HEK293 (cell line): ENCODE measurements around the gene THRSP.

Experiments
- CTCF ChIA-PET: fragments of 350-600 bp; formaldehyde crosslinking; extraction: SDS; loops from one replicate; lab custom pipeline; 2021; ENCODE audit warnings: antibody characterized with exemption; lab: Yijun Ruan, JAX
- POLR2A ChIA-PET: fragments of 300-600 bp; formaldehyde crosslinking; extraction: SDS; loops from one replicate; lab custom pipeline; 2020; ENCODE audit warnings: antibody characterized with exemption, inconsistent platforms; lab: Yijun Ruan, JAX
- H3K27ac ChIP-seq: fragments of 200-500 bp; sonication (Bioruptor generic); 2 replicates; pipeline ENCODE4 v1.5.1; 2014; ENCODE audit warnings: low read depth, low read length, control low read depth, inconsistent platforms; ENCODE audit errors: extremely low read depth
- H3K36me3 ChIP-seq, 2 experiments: fragments of 200-500 bp in 1 of 2; sonication (Bioruptor generic) in 1 of 2; 1 replicate in 1 of 2; 2 replicates in 1 of 2; pipeline ENCODE4 v1.5.1; 2014 to 2017; ENCODE audit warnings: inconsistent platforms in 2 of 2, low read length in 2 of 2; ENCODE audit not compliant: control insufficient read depth in 2 of 2, insufficient read depth in 1 of 2
- H3K4me1 ChIP-seq: fragments of 200-500 bp; sonication (Bioruptor generic); 2 replicates; pipeline ENCODE4 v1.5.1; 2014; ENCODE audit warnings: mild to moderate bottlenecking, low read length, inconsistent platforms; ENCODE audit not compliant: control insufficient read depth, insufficient read depth
- H3K4me3 ChIP-seq: 2 replicates; pipeline ENCODE4 v1.5.1; 2011; ENCODE audit warnings: low read depth, mild to moderate bottlenecking, control low read depth, low read length, moderate library complexity
- H3K9me3 ChIP-seq: fragments of 200-500 bp; sonication (Bioruptor generic); 2 replicates; pipeline ENCODE4 v1.5.1; 2014; ENCODE audit warnings: low read depth, low read length, inconsistent platforms; ENCODE audit not compliant: control insufficient read depth, insufficient read depth
- FEZF1 ChIP-seq: fragments of 450-650 bp; formaldehyde crosslinking; IDR thresholded peaks from 2 replicates; pipeline ENCODE4 v1.5.1; 2016; ENCODE audit warnings: missing biosample characterization, missing genetic modification characterization
- GLI2 ChIP-seq: fragments of 450-650 bp; formaldehyde crosslinking; IDR thresholded peaks from 2 replicates; pipeline ENCODE4; 2017; ENCODE audit warnings: missing biosample characterization, missing genetic modification characterization, low read depth, borderline replicate concordance
- GLI4 ChIP-seq: fragments of 450-650 bp; formaldehyde crosslinking; IDR thresholded peaks from 2 replicates; pipeline ENCODE4 v1.5.1; 2016; ENCODE audit warnings: missing biosample characterization, missing genetic modification characterization
- GLIS1 ChIP-seq: fragments of 450-650 bp; formaldehyde crosslinking; IDR thresholded peaks from 2 replicates; pipeline ENCODE4 v1.5.1; 2016; ENCODE audit warnings: missing biosample characterization, missing genetic modification characterization
- KLF16 ChIP-seq: fragments of 450-650 bp; formaldehyde crosslinking; IDR thresholded peaks from 2 replicates; pipeline ENCODE4 v1.5.1; 2017; ENCODE audit warnings: missing biosample characterization, missing genetic modification characterization
- PRDM2 ChIP-seq: fragments of 450-650 bp; formaldehyde crosslinking; IDR thresholded peaks from 2 replicates; pipeline ENCODE4 v1.5.1; 2016; ENCODE audit warnings: missing biosample characterization, missing genetic modification characterization, borderline replicate concordance
- SETDB1 ChIP-seq: IDR thresholded peaks from one replicate; pipeline ENCODE4 v1.6.1; 2017; ENCODE audit warnings: mild to moderate bottlenecking, low read length, moderate library complexity, mixed read lengths; ENCODE audit not compliant: insufficient read length
- SP7 ChIP-seq: fragments of 450-650 bp; formaldehyde crosslinking; IDR thresholded peaks from 2 replicates; pipeline ENCODE4 v1.5.1; 2016; ENCODE audit warnings: missing biosample characterization, missing genetic modification characterization
- ZEB2 ChIP-seq: fragments of 450-650 bp; formaldehyde crosslinking; IDR thresholded peaks from 2 replicates; pipeline ENCODE4 v1.5.1; 2016; ENCODE audit warnings: missing biosample characterization, missing genetic modification characterization
- ZNF10 ChIP-seq: fragments of 450-650 bp; formaldehyde crosslinking; IDR thresholded peaks from 2 replicates; pipeline ENCODE4 v1.5.1; 2017; ENCODE audit warnings: missing biosample characterization, missing genetic modification characterization
- ZNF132 ChIP-seq: fragments of 450-650 bp; formaldehyde crosslinking; IDR thresholded peaks from 2 replicates; pipeline ENCODE4 v1.5.1; 2017; ENCODE audit warnings: missing biosample characterization, missing genetic modification characterization, borderline replicate concordance
- ZNF140 ChIP-seq: fragments of 450-650 bp; formaldehyde crosslinking; IDR thresholded peaks from 2 replicates; pipeline ENCODE4 v1.5.1; 2016; ENCODE audit warnings: missing biosample characterization, missing genetic modification characterization
- ZNF155 ChIP-seq: fragments of 450-650 bp; formaldehyde crosslinking; IDR thresholded peaks from 2 replicates; pipeline ENCODE4 v1.5.1; 2016; ENCODE audit warnings: missing biosample characterization, missing genetic modification characterization
- ZNF16 ChIP-seq: fragments of 450-650 bp; formaldehyde crosslinking; IDR thresholded peaks from 2 replicates; pipeline ENCODE4 v1.5.1; 2016; ENCODE audit warnings: low read depth, missing biosample characterization, missing genetic modification characterization
- ZNF239 ChIP-seq: fragments of 450-650 bp; formaldehyde crosslinking; IDR thresholded peaks from 2 replicates; pipeline ENCODE4 v1.5.1; 2016; ENCODE audit warnings: missing biosample characterization, missing genetic modification characterization
- ZNF26 ChIP-seq: fragments of 450-650 bp; formaldehyde crosslinking; IDR thresholded peaks from 2 replicates; pipeline ENCODE4 v1.5.1; 2016; ENCODE audit warnings: missing biosample characterization, missing genetic modification characterization
- ZNF311 ChIP-seq: fragments of 450-650 bp; formaldehyde crosslinking; IDR thresholded peaks from 2 replicates; pipeline ENCODE4 v1.5.1; 2017; ENCODE audit warnings: missing biosample characterization, missing genetic modification characterization, borderline replicate concordance
- ZNF426 ChIP-seq: fragments of 450-650 bp; formaldehyde crosslinking; IDR thresholded peaks from 2 replicates; pipeline ENCODE4 v1.5.1; 2017; ENCODE audit warnings: missing biosample characterization, missing genetic modification characterization, mild to moderate bottlenecking, inconsistent platforms, moderate library complexity
- ZNF529 ChIP-seq: fragments of 450-650 bp; formaldehyde crosslinking; IDR thresholded peaks from 2 replicates; pipeline ENCODE4 v1.5.1; 2017; ENCODE audit warnings: missing genetic modification characterization, missing biosample characterization; ENCODE audit not compliant: insufficient replicate concordance
- ZNF600 ChIP-seq: fragments of 450-650 bp; formaldehyde crosslinking; IDR thresholded peaks from 2 replicates; pipeline ENCODE4 v1.5.1; 2016; ENCODE audit warnings: missing biosample characterization, missing genetic modification characterization
- ZNF692 ChIP-seq: fragments of 450-650 bp; formaldehyde crosslinking; IDR thresholded peaks from 2 replicates; pipeline ENCODE4 v1.5.1; 2016; ENCODE audit warnings: missing biosample characterization, missing genetic modification characterization
- ZNF76 ChIP-seq: fragments of 450-650 bp; formaldehyde crosslinking; IDR thresholded peaks from 2 replicates; pipeline ENCODE4; 2016; ENCODE audit warnings: low read depth, missing biosample characterization, missing genetic modification characterization, borderline replicate concordance
- ZNF768 ChIP-seq: fragments of 450-650 bp; formaldehyde crosslinking; IDR thresholded peaks from 2 replicates; pipeline ENCODE4 v1.5.1; 2018; ENCODE audit warnings: missing biosample characterization, mild to moderate bottlenecking, missing genetic modification characterization
- ZNF830 ChIP-seq: fragments of 450-650 bp; IDR thresholded peaks from 2 replicates; pipeline ENCODE4 v1.5.0; 2018; ENCODE audit warnings: missing biosample characterization, missing genetic modification characterization, low read depth, mild to moderate bottlenecking, moderate library complexity
- ZNF837 ChIP-seq: fragments of 450-650 bp; formaldehyde crosslinking; IDR thresholded peaks from 2 replicates; pipeline ENCODE4 v1.5.1; 2016; ENCODE audit warnings: missing biosample characterization, missing genetic modification characterization

THRSP gene

GRCh38 chr11:78034623-78035022 is 29.0 kb upstream of the THRSP start:
- H3K27ac ChIP-seq = no peak overlapping the region
- TF ChIP-seq ZNF311 (tag by site-specific recombination) (no peak), SETDB1 (no peak), ZEB2 (tag by site-specific recombination) (no peak), ZNF140 (tag by site-specific recombination) (no peak), ZNF426 (no peak), ZNF76 (tag by site-specific recombination) (no peak), FEZF1 (tag by site-specific recombination) (no peak)
- ChIA-PET POLR2A (no interaction called here), CTCF (interaction anchor here (0.8 to 0.9 kb wide), 2 partner anchors 11 to 383 kb away, joined by 3 to 4 read pairs; partner anchors contain the start of gene GAB2)
- H3K36me3 ChIP-seq = no peaks in the 10 kb centered on the region
- no peaks in the 10 kb centered on the region for H3K4me1 ChIP-seq
- no peaks in the 10 kb centered on the region for H3K9me3 ChIP-seq
- no peak overlapping the region for H3K4me3 ChIP-seq

- ChIA-PET POLR2A (interaction anchor here (0.9 kb wide), 1 partner anchor 41 kb away, joined by 4 read pairs; the partner anchor contains the start of gene INTS4), CTCF (interaction anchor here (0.6 to 1.9 kb wide), 2 partner anchors 10 to 33 kb away, joined by 4 to 9 read pairs; no protein-coding TSS in a partner anchor)
- Histone ChIP-seq H3K4me1 (no peaks in the 10 kb centered on the region), H3K4me3 (no peak overlapping the region), H3K27ac (no peak overlapping the region), H3K9me3 (no peaks in the 10 kb centered on the region), H3K36me3 (no peaks in the 10 kb centered on the region)
- no peak for TF ChIP-seq ZNF10 (tag by site-specific recombination)
- TF ChIP-seq ZNF529 = no peak
- no peak for TF ChIP-seq GLIS1
- no peak for TF ChIP-seq ZNF692 (tag by site-specific recombination)
- no peak for TF ChIP-seq ZNF239
- TF ChIP-seq PRDM2 (tag by site-specific recombination) = no peak
- TF ChIP-seq ZNF837 (tag by site-specific recombination) = no peak
- 0 out of 2 replicates have a peak, but pooled peaks have one; percentile 45 for TF ChIP-seq ZNF768 (tag by site-specific recombination)
Observed at GRCh38 chr11:78036313-78036712, 27.3 kb upstream of the THRSP start.

- H3K36me3 ChIP-seq = no peaks in the 10 kb centered on the region
- ChIA-PET CTCF (interaction anchor here (1.9 kb wide), 1 partner anchor 9 kb away, joined by 9 read pairs; no protein-coding TSS in a partner anchor), POLR2A (no interaction called here)
- no peak overlapping the region for H3K4me3 ChIP-seq
- no peaks in the 10 kb centered on the region for H3K9me3 ChIP-seq
- H3K4me1 ChIP-seq = no peaks in the 10 kb centered on the region
- no peak overlapping the region for H3K27ac ChIP-seq
- TF ChIP-seq GLI2 (tag by site-specific recombination) (no peak), GLI4 (tag by site-specific recombination) (no peak), KLF16 (tag by site-specific recombination) (no peak), ZNF16 (tag by site-specific recombination) (no peak), ZNF132 (tag by site-specific recombination) (no peak), ZNF600 (tag by site-specific recombination) (no peak), ZNF155 (no peak), SP7 (tag by site-specific recombination) (no peak), ZNF26 (tag by site-specific recombination) (no peak), GLIS1 (no peak), ZNF830 (tag by site-specific recombination) (no peak)
Observed at GRCh38 chr11:78037056-78037455, 26.6 kb upstream of the THRSP start.
